Stimulated activated CD8-positive, alpha-beta memory T cell treated with anti-CD3 and anti-CD28 coated beads, Interleukin-12 subunit alpha, Interleukin-12 subunit beta, amount 100 ng/mL, for 24 hours (primary cell): ENCODE results near the gene ADCY9.

Experiments
- DNase-seq: peaks from one replicate; pipeline ENCODE4 v3.0.0-alpha.2; 2020; ENCODE audit errors: extremely low read depth

ADCY9 gene

GRCh38 chr16:4032768-4033167 is 83.5 kb downstream of the ADCY9 start:
- DNase-seq = no peak

GRCh38 chr16:4028144-4028543 is 88.1 kb downstream of the ADCY9 start:
- no peak for DNase-seq

DNA sequence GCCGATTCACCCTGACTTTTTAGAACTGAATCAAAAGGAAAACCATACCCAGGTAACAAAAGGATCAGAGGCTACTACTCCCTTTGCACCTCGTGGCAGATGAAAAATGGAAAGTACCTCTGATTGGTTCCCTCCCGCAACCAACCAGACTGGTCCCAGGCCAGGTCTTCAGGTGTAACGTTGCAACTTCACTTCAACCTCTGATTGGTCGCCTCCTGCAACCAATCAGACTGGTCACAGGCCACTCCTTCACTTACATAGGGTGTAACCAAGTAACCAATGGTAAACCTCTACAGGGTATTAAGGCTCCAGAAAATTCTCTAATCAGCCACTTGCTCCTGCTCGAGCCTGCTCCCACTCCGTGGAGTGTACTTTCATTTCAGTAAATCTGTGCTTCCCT is 89.4 kb downstream of the ADCY9 start:
- DNase-seq = no peak

GRCh38 chr16:4025428-4025827 is 90.8 kb downstream of the ADCY9 start:
- DNase-seq = no peak

- no peak for DNase-seq
Observed at GRCh38 chr16:4021916-4022315, 94.3 kb downstream of the ADCY9 start.

DNA sequence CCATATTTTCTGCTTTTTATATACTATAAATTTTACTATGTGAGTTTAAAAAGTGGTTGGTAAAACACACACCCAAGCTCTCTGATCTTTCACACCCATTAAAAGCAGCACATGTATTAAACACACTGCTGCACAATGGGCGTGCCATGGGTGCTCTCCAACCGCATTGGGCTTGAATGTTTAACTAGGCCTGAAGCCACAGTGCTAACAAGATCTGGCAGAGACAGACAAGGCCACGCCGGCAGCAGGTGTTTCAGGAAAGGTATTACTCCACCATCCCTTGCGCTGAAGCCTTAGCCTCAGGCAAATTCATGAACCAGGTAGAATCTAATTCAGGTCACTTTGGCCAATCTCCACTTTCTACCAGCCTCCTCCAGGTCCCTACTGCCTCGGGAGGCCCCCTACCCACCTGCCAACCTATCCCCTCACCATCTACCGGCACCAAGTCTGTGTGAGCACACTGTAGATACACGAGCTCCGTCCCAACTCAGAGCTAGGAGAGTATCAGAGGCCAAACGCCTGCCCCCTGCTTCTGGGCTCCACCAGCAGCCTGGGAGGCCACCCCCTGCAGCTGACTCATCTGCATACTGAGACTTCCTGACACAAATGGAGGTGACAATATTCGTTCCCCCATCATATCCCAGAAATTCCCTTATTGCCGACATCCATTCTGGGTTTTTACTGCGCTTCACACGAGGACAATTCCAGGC is 95.0 kb downstream of the ADCY9 start:
- no peak for DNase-seq

GRCh38 chr16:4019371-4019791 is 96.9 kb downstream of the ADCY9 start:
- DNase-seq = no peak

- DNase-seq = no peak
Observed at GRCh38 chr16:4018391-4018790, 97.9 kb downstream of the ADCY9 start.

GRCh38 chr16:4017807-4018206 is 98.4 kb downstream of the ADCY9 start:
- DNase-seq = no peak

- no peak for DNase-seq
Observed at GRCh38 chr16:4016658-4017057, 99.6 kb downstream of the ADCY9 start.

DNA sequence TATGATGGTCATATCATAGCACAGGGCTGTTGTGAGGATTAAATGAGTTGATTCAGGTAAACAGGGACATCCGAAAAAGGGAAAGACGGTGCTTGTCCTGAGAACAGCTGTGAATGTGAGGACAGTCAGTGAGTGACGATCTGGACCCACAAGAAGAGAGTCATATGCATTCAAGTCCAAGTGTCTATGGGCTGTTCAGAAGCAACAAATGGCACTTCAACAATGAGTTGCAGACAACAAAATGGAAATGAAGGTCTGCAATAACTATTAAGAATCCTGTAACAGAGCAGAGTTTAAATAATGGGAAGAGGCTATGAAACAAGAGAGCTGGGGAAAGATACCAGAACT is 100.3 kb downstream of the ADCY9 start:
- no peak for DNase-seq

DNA sequence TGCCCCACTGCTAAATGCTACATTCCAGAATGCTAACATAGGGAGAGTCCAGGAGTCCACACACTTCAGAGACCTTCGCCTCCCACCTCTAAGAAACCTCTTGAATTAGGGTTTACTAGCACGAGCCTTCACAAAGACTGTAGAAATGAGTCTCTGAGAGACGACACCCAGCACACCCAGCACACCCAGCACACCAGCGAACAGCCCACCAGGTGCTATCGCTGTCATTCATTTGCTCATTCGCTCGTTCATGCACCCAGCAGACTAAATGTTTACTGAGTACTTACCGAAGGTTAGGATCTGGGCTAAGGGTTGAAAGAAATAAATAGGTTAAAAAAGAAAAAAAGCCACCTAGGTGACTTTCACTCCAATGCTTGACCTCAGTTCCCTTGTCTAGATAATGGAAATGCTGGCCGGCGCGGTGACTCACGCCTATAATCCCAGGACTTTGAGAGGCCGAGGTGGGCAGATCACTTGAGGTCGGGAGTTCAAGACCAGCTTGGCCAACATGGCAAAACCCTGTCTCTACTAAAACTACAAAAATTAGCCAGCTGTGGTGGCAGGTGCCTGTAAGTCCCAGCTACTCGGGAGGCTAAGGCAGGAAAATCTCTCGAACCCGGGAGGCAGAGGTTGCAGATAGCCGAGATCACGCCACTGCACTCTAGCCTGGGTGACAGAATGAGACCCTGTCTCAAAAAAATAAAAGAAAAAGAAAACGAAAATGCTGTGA is 100.8 kb downstream of the ADCY9 start:
- DNase-seq = no peak

GRCh38 chr16:4011940-4012629 is 104.2 kb downstream of the ADCY9 start:
- no peak for DNase-seq

DNA sequence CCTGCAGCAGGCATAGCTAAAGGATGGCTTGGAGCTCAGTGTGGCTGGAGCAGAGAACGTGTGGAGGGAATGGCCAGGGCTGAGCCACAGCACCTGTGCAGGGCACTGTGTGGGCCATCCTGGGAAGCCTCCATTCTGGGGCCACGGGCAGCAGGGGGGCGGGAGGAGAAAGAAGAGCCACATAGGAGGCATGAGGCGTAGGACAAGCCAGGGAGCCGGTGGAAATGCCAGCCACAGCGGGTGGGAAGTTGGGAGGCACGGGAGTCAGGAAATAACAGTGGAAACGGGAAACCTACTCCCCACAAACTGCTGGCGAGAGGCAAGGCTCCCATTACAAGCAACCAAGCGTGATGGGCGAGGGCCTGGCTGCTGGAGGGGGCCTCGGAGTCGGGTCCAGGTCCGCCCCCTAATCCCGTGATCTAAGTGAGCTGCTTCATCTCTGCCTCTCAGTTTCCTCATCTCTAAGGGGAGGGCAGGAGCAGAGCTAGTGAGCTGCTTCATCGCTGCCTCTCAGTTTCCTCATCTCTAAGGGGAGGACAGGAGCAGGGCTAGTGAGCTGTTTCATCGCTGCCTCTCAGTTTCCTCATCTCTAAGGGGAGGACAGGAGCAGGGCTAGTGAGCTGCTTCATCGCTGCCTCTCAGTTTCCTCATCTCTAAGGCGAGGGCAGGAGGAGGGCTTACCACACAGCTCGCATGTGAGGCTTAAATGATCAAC is 104.9 kb downstream of the ADCY9 start:
- DNase-seq = no peak

DNA sequence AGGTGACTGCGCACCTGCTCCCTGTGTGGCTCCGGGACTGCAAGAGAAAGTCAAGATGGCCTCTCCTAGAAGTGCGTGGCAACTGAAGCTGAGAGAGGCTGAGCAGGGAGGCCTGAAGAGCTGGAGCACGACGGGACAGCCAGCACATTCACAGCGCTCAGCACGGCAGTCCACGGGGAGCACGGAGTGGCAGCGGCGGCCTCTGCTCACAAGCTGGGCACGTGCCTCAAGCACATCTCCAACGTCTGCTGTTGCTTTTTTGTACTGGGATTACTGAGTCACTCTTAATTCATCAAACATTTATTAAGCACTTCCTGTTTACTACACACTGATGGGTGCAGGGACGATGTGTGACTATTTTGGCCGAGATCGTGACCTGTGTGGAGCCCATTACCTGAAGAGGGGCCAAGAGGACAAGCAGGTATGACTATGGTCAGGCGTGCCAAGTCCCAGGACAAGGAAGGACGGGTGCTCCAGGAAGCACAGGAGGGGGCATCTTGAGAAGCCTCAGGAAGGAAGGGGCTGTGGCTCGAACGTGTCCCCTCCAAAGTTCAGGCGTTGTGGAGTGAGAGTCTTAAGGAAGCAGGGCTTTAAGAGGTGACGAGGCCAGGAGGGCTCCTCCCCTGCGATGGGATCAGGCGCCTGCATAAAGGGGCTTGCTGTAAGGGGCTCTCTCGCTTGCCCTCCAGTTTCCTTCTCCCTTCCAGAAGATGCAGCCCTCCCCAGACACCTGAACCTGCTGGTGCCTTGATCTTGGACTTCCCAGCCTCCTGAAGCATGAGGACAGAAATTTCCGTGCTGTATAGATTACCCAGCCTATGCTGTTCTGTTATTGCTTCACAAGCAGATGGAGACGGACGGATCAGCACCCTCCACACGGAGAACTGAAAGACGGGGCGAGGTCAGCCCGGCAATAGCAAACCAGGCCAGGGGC is 105.8 kb downstream of the ADCY9 start:
- no peak for DNase-seq

DNA sequence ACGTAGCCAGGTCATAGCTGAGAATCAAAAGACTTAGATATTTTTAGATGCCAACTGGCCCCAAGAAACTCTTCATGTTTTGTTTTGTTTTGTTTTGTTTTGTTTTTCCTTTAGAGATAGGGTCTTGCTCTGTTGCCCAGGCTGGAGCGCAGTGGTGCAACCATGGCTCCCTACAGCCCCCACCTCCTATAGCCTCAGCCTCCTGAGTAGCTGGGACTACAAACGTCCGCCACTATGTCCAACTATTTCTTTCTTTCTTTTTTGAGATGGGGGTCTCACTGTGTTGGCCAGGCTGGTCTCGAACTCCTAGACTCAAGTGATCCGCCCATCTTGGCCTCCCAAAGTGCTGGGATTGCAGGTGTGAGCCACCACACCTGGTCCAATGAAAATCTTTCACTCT is 107.1 kb downstream of the ADCY9 start:
- DNase-seq = no peak

DNA sequence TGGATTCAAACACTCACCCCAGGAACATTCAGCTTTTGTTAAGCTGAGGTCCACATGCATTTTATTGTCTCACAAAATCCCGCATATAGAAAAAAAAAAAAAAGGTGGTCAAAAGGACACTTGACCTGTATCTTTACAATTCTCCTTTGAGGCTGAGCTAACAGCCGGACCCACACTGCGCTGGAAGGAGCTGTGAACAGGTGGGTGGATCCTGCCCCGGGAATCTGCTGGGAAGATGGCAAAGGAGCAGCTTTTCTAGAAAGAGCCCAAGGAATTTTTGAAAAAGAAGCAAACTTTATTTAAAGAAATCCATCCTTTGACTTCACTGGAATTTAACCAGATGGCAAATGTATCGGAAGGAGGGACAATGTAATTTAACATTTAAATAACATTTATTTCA is 108.1 kb downstream of the ADCY9 start:
- DNase-seq = no peak

DNA sequence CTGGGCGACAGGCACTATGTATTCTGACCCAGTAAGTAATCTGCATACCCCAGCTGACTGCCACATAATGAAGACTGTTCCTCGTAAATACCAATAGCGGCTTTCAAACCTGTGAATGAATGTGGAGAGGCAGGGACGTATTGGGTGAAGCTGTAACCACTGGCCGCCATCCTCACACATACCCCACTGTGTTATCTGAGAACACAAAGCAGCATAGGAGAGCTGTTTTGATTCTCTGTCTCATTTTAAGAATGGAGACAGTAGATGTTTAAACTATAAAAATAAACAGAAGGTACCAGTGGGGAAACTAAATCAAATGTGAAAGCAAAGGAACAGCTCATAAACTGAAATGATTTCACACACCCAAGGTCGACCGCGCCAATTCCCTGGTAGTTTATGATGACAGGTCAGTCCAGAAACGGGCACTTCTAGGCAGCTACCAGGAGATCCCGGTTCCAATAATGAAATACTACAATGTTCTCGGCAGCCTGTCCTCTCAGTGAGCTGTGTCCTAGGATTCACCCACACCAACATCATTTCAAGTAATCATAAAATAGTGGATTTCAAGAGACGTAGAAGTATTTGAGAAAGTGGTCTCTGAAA is 109.7 kb downstream of the ADCY9 start:
- DNase-seq = no peak

GRCh38 chr16:4005731-4006130 is 110.5 kb downstream of the ADCY9 start:
- no peak for DNase-seq

DNA sequence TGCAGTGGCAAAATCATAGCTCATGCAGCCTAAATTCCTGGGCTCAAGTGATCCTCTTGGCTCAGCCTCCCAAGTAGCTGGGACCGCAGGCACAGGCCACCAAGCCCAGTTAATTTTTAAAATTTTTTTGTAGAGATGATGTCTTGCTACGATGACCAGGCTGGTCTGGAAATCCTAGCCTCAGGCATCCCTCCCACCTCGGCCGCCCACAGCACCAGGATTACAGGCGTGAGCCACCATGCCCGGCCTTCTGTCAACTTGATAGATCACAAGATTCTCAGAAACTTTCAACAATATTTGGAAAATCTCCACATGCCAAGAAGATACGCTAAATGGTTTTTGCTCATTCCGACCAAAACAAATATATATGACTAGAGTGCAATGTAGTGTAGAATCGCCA is 111.0 kb downstream of the ADCY9 start:
- DNase-seq = no peak

DNA sequence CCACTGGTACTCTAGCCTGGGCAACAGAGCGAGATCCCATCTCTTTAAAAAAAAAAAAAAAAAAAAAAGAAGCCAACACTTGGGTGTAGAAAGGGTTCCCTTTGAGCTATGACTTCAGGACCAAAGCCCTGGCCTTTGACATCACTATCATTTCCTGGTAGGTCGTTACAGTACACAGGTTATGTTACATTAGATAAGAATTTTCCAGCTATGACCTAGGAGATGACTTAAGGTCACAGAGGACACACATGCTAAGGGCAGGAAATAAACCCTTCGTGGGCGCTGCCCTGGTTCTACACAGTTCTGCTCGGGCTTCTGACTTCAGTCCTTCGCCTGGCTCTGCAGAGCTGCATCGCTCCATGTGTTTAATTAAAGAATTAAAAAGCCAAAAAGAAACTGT is 112.0 kb downstream of the ADCY9 start:
- no peak for DNase-seq
